ENCODE data around the gene HEXA.

Gene HEXA

DNA sequence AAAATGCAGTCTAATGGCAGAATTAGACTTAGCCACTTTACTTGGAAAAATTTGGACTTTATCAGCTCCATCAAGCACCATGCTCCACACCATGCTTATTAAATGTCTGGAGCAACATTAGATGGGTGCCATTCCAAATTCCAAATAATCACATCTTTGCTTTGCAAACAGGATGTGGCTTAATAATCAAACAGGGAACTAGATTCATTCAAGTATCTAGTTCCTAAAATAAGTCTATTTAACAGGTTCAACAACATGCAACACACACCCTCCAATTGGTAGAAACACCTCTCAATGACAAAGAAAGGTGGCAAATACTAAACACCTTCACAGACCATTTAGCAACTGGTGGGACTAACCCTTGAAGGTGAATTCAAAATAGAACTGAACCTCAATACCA, 3.5 kb downstream of the HEXA start:
- DNase-seq, result no peak

GRCh38 chr15:72369964-72370363, 5.8 kb downstream of the HEXA start:
- DNase-seq, result no peak

- DNase-seq, result no peak
Measured at GRCh38 chr15:72368899-72369298, 6.9 kb downstream of the HEXA start.

GRCh38 chr15:72368325-72368724, 7.5 kb downstream of the HEXA start:
- no peak for DNase-seq

DNA sequence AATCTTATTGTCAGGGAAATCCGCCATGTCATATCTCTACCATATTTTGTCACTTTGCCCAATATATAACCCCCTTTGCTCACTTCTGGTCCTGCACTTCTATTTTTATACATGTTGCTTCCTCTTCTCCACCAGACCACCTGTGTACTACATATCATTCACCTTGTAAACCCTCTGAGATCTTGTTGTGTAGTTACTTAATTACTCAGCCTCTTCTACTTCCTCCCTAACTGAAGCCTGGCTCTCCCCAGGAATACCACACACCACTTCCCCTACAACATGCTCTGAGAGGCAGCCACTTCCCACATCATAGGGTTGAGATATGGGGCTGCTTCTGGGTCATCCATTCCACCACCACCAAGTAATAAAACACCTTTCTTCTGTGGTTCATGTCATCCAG, 10.0 kb downstream of the HEXA start:
- DNase-seq, result no peak

GRCh38 chr15:72361176-72361575, 14.6 kb downstream of the HEXA start:
- DNase-seq, result no peak

DNA sequence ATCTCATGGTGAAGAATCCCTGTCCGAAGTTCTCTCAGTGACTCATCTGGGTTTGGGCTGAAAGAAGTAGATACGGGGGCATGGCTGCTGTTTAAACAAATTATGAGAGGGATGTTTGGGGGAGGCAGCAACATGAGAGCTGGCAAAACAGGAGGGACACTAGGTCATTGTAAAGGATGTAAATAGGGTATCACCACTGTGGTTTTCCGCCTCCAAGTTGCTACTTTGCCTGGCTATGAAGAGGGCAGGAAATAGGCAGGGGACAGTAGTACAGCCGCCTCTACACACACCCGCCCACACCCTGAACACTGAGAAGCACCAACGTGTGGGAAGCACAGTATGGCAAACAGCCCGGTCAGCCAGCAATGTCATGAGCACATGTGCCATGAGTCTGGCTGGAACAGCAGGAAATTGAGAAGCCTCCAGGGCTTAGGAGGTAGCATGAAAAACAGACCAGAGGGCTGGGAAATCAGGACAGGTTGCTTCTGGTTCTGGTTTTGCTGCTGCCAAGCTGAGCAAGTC, 17.1 kb downstream of the HEXA start:
- no peak for DNase-seq

GRCh38 chr15:72358121-72358520, 17.7 kb downstream of the HEXA start:
- no peak for DNase-seq

DNA sequence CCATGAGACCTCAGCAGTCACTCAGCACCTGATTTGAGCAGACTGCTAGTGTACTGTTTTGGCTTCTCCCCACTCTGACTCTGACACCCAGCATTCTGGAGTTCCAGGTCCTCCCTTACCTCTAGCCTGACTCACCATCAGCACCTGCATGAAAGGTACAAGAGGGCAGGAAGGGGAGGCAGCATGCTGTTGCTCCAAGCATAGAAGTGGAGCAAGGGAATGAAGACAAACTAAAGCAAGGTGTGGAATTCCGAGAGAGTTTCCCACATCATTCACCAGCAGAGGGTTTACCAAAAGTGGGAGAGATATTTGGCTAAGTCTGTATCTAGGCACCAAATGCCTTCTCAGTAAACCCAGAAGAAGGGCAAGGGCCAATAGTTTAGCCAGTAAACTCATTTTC, 21.3 kb downstream of the HEXA start:
- DNase-seq, result no peak

GRCh38 chr15:72353266-72353665, 22.5 kb downstream of the HEXA start:
- DNase-seq, result no peak

- DNase-seq, result no peak
Measured at GRCh38 chr15:72345806-72346205, 30.0 kb downstream of the HEXA start.

DNA sequence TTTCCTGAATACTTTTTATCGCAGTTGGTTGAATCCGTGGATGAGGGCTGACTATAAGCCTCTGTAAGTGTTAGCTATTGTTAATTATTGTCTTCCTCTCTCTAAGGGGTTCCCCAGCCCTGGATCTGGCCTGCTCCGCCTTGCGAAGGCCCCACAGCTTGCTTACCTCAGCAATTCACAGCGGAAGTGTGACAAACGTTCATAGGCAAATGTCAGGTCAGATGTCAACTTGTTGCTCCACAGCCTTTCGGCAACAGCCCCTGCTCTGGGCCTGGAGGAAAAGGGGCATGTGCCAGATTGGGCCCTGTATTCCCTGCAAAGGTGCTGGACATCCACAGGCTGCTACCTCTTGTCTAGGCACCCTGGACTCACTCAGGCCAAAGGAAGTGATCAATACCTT, 30.5 kb downstream of the HEXA start:
- DNase-seq, result no peak

DNA sequence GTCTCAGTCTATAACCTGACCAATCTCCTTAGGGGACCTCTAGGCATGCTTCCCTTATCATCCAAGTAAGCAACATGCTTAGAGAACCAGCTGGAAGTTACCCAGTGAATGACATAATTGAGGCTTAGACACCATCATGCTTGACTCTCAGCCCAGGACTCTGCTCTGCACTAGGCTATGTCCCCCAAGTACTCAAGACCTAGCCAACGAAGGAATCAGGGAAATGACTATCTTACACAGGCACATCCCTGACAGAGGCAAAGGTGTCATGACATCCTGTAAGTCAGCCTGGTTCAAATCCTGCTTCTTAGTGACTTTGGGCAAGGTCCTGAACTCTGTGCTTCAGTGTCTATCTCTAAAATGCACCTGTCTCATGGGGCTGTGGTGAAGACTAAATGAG, 31.2 kb downstream of the HEXA start:
- DNase-seq, result no peak

GRCh38 chr15:72342385-72342784, 33.4 kb downstream of the HEXA start:
- no peak for DNase-seq

DNA sequence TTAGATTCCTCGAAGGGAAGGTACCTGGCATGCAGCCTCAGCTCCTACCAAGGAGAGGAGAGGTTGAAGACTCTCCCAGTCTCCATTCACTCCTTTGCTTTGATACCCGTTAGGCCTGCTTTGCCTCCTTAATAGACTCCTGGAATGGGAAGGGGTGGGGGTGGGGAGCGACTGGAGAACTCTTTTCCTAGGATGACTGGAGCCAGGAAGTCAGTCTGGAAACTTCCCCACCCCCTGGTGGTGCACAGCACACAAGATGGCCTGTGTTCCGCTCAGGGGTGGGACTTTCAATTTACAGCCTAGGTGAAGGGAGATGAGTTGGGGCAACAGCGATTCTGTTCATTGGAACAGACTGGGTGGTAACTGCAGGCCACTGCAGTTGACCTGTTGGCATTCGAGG, 34.5 kb downstream of the HEXA start:
- DNase-seq, result no peak

- DNase-seq, result no peak
Measured at GRCh38 chr15:72340366-72340765, 35.4 kb downstream of the HEXA start.

GRCh38 chr15:72339777-72340177, 36.0 kb downstream of the HEXA start:
- no peak for DNase-seq

DNA sequence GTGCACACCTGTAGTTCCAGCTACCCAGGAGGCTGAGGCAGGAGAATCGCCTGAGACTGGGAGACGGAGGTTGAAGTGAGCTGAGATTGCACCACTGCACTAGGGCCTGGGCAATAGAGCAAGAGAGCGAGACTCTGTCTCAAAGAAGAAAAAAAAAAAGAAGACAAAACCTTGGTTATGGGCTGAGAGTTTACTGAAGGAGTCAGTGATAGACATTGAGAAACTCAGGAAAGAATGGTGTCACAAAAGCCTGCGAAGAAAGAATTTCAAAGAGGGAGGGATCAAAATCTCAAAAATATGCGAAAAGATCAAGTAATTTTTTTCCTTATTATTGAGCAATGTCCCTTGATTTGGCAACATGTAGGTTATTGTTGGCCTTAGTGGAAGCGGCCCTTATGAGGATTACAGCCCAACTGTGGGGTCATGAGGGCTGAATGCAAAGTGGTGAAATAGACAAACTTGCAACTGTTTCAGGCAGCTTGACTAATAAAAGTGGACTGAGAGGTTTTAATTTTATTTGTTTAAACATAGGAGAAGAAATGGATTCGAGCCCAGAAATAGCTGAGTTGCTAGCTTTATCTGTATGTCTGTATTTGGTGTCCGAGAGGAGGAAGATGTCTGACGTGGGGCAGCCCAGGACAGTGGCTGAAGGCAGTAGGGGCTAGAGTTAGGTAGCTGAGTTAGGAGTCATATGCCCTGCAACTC, 37.0 kb downstream of the HEXA start:
- no peak for DNase-seq

DNA sequence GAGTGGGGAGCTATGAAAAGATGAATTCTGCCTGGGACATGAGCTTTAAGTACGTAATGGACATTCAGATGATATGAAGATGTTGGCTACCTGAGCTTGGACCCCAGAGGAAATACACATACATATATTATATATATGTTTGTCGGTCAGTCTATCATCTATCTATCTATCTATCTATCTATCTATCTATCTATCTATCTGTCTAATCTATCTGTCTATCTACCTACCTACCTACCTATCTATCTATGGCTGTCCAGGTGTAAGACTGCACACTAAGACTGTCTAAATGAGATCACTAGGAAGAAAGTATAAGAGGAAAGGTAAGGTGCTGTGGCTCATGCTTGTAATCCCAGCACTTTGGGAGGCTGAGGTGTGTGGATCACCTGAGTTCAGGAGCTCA, 37.7 kb downstream of the HEXA start:
- no peak for DNase-seq

DNA sequence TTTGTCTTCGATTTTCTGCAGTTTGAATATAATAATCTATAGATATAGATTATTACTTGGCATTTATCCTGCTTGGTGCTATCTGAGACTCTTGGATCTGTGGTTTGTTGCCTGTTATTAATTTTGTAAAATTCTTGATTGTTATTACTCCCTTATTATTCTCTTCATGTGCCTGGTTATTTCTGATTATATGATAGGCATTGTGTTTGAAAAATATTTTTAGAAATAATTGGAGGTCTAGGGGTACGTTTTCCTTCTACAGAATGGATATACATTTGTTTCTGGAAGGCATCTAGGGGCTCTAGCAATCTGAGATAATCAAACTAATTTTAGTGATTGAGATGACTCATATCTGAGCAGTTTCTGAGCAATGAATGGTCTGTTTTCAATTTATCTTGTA, 41.0 kb downstream of the HEXA start:
- DNase-seq, result no peak

DNA sequence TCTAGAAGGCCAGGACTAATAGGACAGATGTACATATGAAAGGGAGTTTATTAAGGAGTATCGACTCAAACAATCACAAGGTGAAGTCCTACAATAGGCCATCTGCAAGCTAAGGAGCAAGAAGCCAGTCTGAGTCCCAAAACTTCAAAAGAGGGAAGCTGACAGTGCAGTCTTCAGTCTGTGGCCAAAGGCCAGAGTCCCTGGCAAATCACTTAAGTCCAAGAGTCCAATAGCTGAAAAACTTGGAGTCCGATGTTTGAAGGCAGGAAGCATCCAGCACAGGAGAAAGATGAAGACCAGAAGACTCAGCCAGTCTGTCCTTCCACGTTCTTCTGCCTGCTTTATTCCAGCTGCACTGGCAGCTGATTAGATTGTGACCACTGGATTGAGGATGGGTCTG, 44.8 kb downstream of the HEXA start:
- no peak for DNase-seq

GRCh38 chr15:72323752-72324151, 52.1 kb downstream of the HEXA start:
- no peak for DNase-seq

DNA sequence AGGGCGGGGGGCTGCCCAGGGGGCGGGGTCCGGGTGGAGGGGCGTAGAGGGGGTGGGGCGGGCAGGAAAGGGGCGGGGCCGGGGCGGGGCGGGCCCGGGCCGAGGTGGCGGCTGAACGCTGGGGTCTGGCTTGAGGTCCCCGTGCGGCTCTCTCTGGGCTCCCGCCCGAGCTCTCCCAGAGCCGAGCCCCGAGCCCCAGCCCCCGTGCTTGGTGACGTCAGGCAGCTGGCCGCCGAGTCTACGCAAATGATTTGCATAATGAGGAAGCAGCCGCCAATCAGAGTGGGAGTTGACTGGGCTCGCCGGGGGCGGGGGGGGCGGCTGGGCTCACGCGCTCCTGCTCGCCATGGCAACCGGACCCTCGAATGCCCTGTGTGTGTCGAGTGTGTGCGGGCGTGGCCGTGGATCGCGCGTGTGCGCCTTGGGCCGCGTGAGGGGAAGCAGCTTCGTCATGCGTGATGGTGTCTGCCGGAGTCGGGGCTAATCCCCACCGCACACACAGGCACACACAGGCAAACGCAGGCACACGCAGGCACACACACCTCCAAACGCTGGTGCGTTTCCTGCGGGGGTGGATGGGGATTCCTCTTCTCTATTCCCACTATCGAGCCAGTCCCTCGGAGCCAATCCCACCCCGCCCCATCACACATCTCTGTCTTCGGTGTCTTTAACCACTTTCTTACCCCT, 55.7 kb downstream of the HEXA start, which contains the start of gene CELF6:
TSS of gene CELF6 (minus strand) at position 173 of the 687 bp plus-strand sequence. CDS start 283 bp downstream, outside the sequence.
- DNase-seq, result peak; percentile 46 to 81

GRCh38 chr15:72319360-72319984, 56.3 kb downstream of the HEXA start:
- DNase-seq, result no peak
